ENCODE data around the gene UQCRH.

The UQCRH gene

GRCh38 chr1:46285730-46286477 is 17.6 kb upstream of the UQCRH start:
- H3K4me1 ChIP-seq (ENCODE audit: control insufficient read depth, insufficient read depth, low read length), result no peaks in the 10 kb centered on the region
- H3K36me3 ChIP-seq (ENCODE audit: control insufficient read depth in 2 of 2, insufficient read depth in 1 of 2, low read length in 2 of 2), result peaks cover 11 to 85% of the 10 kb centered on the region in 2 experiments; a peak in 2 of 3 replicates
- CTCF ChIA-PET, result interaction anchor here (1.3 to 1.5 kb wide), 2 partner anchors 9 to 62 kb away, joined by 3 to 13 read pairs; no protein-coding TSS in a partner anchor
- POLR2A ChIA-PET, result interaction anchor here (0.5 to 2.4 kb wide), 6 partner anchors 10 to 39 kb away, joined by 3 to 8 read pairs (median 5); partner anchors contain the start of genes LRRC41 and UQCRH
- no peak overlapping the region for H3K4me3 ChIP-seq (ENCODE audit: low read depth, low read length)
- no peaks in the 10 kb centered on the region for H3K9me3 ChIP-seq (ENCODE audit: control insufficient read depth, insufficient read depth, low read depth, low read length)
- 0 out of 2 replicates have a peak overlapping the region, but pooled peaks have one; percentile 1 for H3K27ac ChIP-seq (ENCODE audit: extremely low read depth, low read depth, low read length)
- TF ChIP-seq ZNF549 (tag by site-specific recombination; IDR thresholded peaks at IDR 0.05), result no peak
- no peak for TF ChIP-seq BCL6B (tag by site-specific recombination; IDR thresholded peaks at IDR 0.05)
- TF ChIP-seq ZNF660 (tag by site-specific recombination; IDR thresholded peaks at IDR 0.05), result no peak
- no peak for TF ChIP-seq PRDM1 (tag by site-specific recombination; IDR thresholded peaks at IDR 0.05)
- TF ChIP-seq ZNF221 (tag by site-specific recombination; IDR thresholded peaks at IDR 0.05; ENCODE audit: borderline replicate concordance), result no peak
- no peak for TF ChIP-seq ZSCAN5A (tag by site-specific recombination; IDR thresholded peaks at IDR 0.05)
- TF ChIP-seq INSM2 (tag by site-specific recombination; IDR thresholded peaks at IDR 0.05), result no peak
- no peak for TF ChIP-seq ZSCAN30 (tag by site-specific recombination; IDR thresholded peaks at IDR 0.05)
- TF ChIP-seq HOXA7 (CRISPR knock-in tag; IDR thresholded peaks at IDR 0.05; ENCODE audit: borderline replicate concordance), result no peak
- TF ChIP-seq ZNF248 (tag by site-specific recombination; IDR thresholded peaks at IDR 0.05), result no peak
- TF ChIP-seq ZFP37 (tag by site-specific recombination; IDR thresholded peaks at IDR 0.05), result no peak
- no peak for TF ChIP-seq ZNF639 (tag by site-specific recombination; IDR thresholded peaks at IDR 0.05)
- no peak for TF ChIP-seq ZNF174 (tag by site-specific recombination; IDR thresholded peaks at IDR 0.05)
- TF ChIP-seq TCF7L2 (IDR thresholded peaks at IDR 0.05; ENCODE audit: borderline replicate concordance, low read depth, low read length), result no peak
- TF ChIP-seq TSHZ1 (tag by site-specific recombination; IDR thresholded peaks at IDR 0.05; ENCODE audit: borderline replicate concordance), result peak; percentile 56; the same call in 1 of the 2 replicates
- TF ChIP-seq ZNF670 (tag by site-specific recombination; IDR thresholded peaks at IDR 0.05; ENCODE audit: low read depth), result no peak
- peak; percentile 57 for TF ChIP-seq OSR2 (tag by site-specific recombination; IDR thresholded peaks at IDR 0.05)
- TF ChIP-seq SCRT2 (tag by site-specific recombination; IDR thresholded peaks at IDR 0.05), result peak; percentile 69
- TF ChIP-seq ZNF555 (tag by site-specific recombination; conservative IDR thresholded peaks at IDR 0.05), result no peak
- no peak for TF ChIP-seq ZNF837 (tag by site-specific recombination; IDR thresholded peaks at IDR 0.05)
- peak; percentile 99 for TF ChIP-seq ZNF449 (tag by site-specific recombination; IDR thresholded peaks at IDR 0.05)
- no peak for TF ChIP-seq ZNF302 (tag by site-specific recombination; IDR thresholded peaks at IDR 0.05; ENCODE audit: low read depth)
- no peak for TF ChIP-seq WT1 (tag by site-specific recombination; IDR thresholded peaks at IDR 0.05)
- peak; percentile 98 for TF ChIP-seq ZBTB6 (tag by site-specific recombination; IDR thresholded peaks at IDR 0.05)
